DOHH2 (cell line): ENCODE results near the gene PGA3.

Experiments
- H3F3A ChIP-seq: fragments of 200-600 bp; sonication (generic), shearing (Covaris generic); 2 replicates; pipeline ENCODE4 v1.6.0; 2016; ENCODE audit warnings: antibody characterized with exemption, mild to moderate bottlenecking; ENCODE audit not compliant: control insufficient read depth, insufficient read depth
- H3K27ac ChIP-seq: fragments of 200-600 bp; sonication (generic); 2 replicates; pipeline ENCODE4 v1.5.1; 2014; ENCODE audit warnings: low read depth, mild to moderate bottlenecking, low read length, moderate library complexity
- H3K27me3 ChIP-seq: fragments of 200-600 bp; sonication (generic); 2 replicates; pipeline ENCODE4 v1.6.1; 2014; ENCODE audit warnings: mild to moderate bottlenecking, low read length, mixed read lengths; ENCODE audit not compliant: control insufficient read depth
- H3K36me3 ChIP-seq: fragments of 200-600 bp; sonication (generic); 2 replicates; pipeline ENCODE4 v1.6.1; 2014; ENCODE audit warnings: mild to moderate bottlenecking, low read length, moderate library complexity, mixed read lengths; ENCODE audit not compliant: control insufficient read depth
- H3K4me1 ChIP-seq: fragments of 200-600 bp; sonication (generic); 2 replicates; pipeline ENCODE4 v1.6.1; 2014; ENCODE audit warnings: mild to moderate bottlenecking, low read length, mixed read lengths; ENCODE audit not compliant: control insufficient read depth
- H3K4me2 ChIP-seq: fragments of 200-600 bp; sonication (generic); 2 replicates; pipeline ENCODE4 v1.6.0; 2014; ENCODE audit warnings: mild to moderate bottlenecking, low read length, moderate library complexity
- H3K4me3 ChIP-seq: fragments of 200-600 bp; sonication (generic); 2 replicates; pipeline ENCODE4 v1.5.1; 2014; ENCODE audit warnings: mild to moderate bottlenecking, low read length, mixed read lengths
- H3K79me2 ChIP-seq: fragments of 200-600 bp; sonication (generic); 2 replicates; pipeline ENCODE4 v1.6.1; 2014; ENCODE audit warnings: mild to moderate bottlenecking, low read length, mixed read lengths; ENCODE audit not compliant: control insufficient read depth
- H3K9me2 ChIP-seq: fragments of 200-600 bp; sonication (generic); replicated peaks from 2 replicates; pipeline ENCODE4 v1.6.1; 2014; ENCODE audit warnings: mild to moderate bottlenecking, low read length, mixed read lengths; ENCODE audit not compliant: control insufficient read depth
- H3K9me3 ChIP-seq: fragments of 200-600 bp; sonication (generic); 2 replicates; pipeline ENCODE4 v1.6.1; 2014; ENCODE audit warnings: antibody characterized with exemption, low read length, mixed read lengths; ENCODE audit not compliant: control insufficient read depth, insufficient read depth
- H4K20me1 ChIP-seq: fragments of 200-600 bp; sonication (generic); 2 replicates; pipeline ENCODE4 v1.6.0; 2014; ENCODE audit warnings: low read depth, mild to moderate bottlenecking, antibody characterized with exemption, low read length, moderate library complexity; ENCODE audit not compliant: control insufficient read depth, insufficient read depth
- CTCF ChIP-seq: fragments of 200-600 bp; sonication (generic); IDR thresholded peaks from one replicate; pipeline ENCODE4 v1.5.1; 2014; ENCODE audit warnings: antibody characterized with exemption, mild to moderate bottlenecking, low read depth, low read length; ENCODE audit not compliant: poor library complexity, severe bottlenecking
- EZH2phosphoT487 ChIP-seq: fragments of 200-600 bp; sonication (generic); IDR thresholded peaks from 2 replicates; pipeline ENCODE4 v1.6.1; 2017; ENCODE audit warnings: borderline replicate concordance, mild to moderate bottlenecking, antibody characterized with exemption, low read length, moderate library complexity, mixed read lengths

PGA3 gene

GRCh38 chr11:61194169-61194671 lies 9.1 kb upstream of the PGA3 start:
- TF ChIP-seq EZH2phosphoT487 (no peak), CTCF (no peak)
- Histone ChIP-seq H4K20me1 (no peaks in the 10 kb centered on the region), H3K27me3 (no peaks in the 10 kb centered on the region)

GRCh38 chr11:61194981-61195695 lies 8.2 kb upstream of the PGA3 start:
- H3F3A ChIP-seq = no peaks in the 10 kb centered on the region
- H3K9me2 ChIP-seq = no peaks in the 10 kb centered on the region
- H4K20me1 ChIP-seq = no peaks in the 10 kb centered on the region
- no peak for TF ChIP-seq EZH2phosphoT487
- TF ChIP-seq CTCF = no peak
- H3K36me3 ChIP-seq = no peaks in the 10 kb centered on the region
- H3K4me2 ChIP-seq = no peak overlapping the region
- peaks cover 17% of the 10 kb centered on the region for H3K4me1 ChIP-seq
- no peak overlapping the region for H3K27ac ChIP-seq
- H3K9me3 ChIP-seq = peaks cover 10% of the 10 kb centered on the region
- H3K27me3 ChIP-seq = no peaks in the 10 kb centered on the region
- no peak overlapping the region for H3K4me3 ChIP-seq
- H3K79me2 ChIP-seq = no peaks in the 10 kb centered on the region

More at GRCh38 chr11:61194169-61194671, 9.1 kb upstream of the PGA3 start:
- Histone ChIP-seq H3K79me2 (no peaks in the 10 kb centered on the region), H3K4me1 (peaks cover 17% of the 10 kb centered on the region), H3K4me3 (no peak overlapping the region), H3F3A (no peaks in the 10 kb centered on the region), H3K36me3 (no peaks in the 10 kb centered on the region), H3K9me3 (peaks cover 10% of the 10 kb centered on the region), H3K4me2 (no peak overlapping the region), H3K9me2 (no peaks in the 10 kb centered on the region), H3K27ac (no peak overlapping the region)

- TF ChIP-seq CTCF (no peak), EZH2phosphoT487 (no peak)
- no peaks in the 10 kb centered on the region for H3K36me3 ChIP-seq
Measured at GRCh38 chr11:61195719-61196118, 7.6 kb upstream of the PGA3 start.

More at GRCh38 chr11:61195719-61196118, 7.6 kb upstream of the PGA3 start:
- Histone ChIP-seq H3K4me3 (no peak overlapping the region), H3K27ac (no peak overlapping the region), H3K79me2 (no peaks in the 10 kb centered on the region), H3K27me3 (no peaks in the 10 kb centered on the region), H3K9me3 (peaks cover 10% of the 10 kb centered on the region), H3K4me2 (no peak overlapping the region), H3F3A (no peaks in the 10 kb centered on the region), H3K4me1 (peaks cover 17% of the 10 kb centered on the region), H4K20me1 (no peaks in the 10 kb centered on the region), H3K9me2 (no peaks in the 10 kb centered on the region)
